Right lobe of liver (tissue), 4 donors: ENCODE measurements around the gene TRIM69.

Experiments
- CTCF ChIP-seq, 4 donors: fragments of 200-600 bp in 3 of 4; fragments of 450-650 bp in 1 of 4; IDR thresholded peaks; one replicate each; pipeline versions ENCODE4 v1.5.1 to v1.8.0; 2016 to 2022; ENCODE audit warnings: antibody characterized with exemption in 4 of 4, mild to moderate bottlenecking in 2 of 4
- POLR2A ChIP-seq: fragments of 450-650 bp; IDR thresholded peaks from one replicate; pipeline ENCODE4 v1.6.1; 2017; ENCODE audit warnings: antibody characterized with exemption, mild to moderate bottlenecking
- donor health status: DM: no; HTN: no; CAD: no.
- donor health status: DM: no; HTN: no; CAD: no.
- donor health status: DM: no; HTN: yes; CAD: no.

- TF ChIP-seq CTCF (IDR thresholded peaks at IDR 0.05) (no peak), POLR2A (no peak)
Measured at GRCh38 chr15:44753345-44753744, 17.0 kb downstream of the TRIM69 start.
